ENCODE results near the gene HSPG2.

DNA sequence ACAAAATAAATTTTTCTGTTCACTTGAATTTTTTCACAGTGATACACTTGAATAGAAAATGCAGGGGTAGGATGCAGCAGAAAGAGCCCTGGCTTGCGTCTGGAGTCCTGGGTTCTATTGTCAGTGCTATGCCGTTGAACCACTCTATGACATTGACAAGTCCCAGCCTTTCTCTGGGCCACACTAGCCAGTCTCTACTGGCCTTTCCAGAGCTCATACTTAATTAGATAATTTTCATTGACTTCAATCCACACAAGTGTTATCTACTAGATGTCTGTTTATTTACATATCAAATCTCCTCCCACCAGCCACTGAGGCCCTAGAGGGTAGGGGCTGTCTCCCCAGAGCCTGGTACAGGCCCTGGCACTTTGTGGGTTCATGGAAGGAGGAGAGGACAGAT lies 24.2 kb upstream of the HSPG2 start:
- TF ChIP-seq, protein P1, sequence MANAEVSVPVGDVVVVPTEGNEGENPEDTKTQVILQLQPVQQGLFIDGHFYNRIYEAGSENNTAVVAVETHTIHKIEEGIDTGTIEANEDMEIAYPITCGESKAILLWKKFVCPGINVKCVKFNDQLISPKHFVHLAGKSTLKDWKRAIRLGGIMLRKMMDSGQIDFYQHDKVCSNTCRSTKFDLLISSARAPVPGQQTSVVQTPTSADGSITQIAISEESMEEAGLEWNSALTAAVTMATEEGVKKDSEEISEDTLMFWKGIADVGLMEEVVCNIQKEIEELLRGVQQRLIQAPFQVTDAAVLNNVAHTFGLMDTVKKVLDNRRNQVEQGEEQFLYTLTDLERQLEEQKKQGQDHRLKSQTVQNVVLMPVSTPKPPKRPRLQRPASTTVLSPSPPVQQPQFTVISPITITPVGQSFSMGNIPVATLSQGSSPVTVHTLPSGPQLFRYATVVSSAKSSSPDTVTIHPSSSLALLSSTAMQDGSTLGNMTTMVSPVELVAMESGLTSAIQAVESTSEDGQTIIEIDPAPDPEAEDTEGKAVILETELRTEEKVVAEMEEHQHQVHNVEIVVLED (CRISPR knock-in tag; IDR thresholded peaks at IDR 0.05): no peak
- TF ChIP-seq, protein P2, sequence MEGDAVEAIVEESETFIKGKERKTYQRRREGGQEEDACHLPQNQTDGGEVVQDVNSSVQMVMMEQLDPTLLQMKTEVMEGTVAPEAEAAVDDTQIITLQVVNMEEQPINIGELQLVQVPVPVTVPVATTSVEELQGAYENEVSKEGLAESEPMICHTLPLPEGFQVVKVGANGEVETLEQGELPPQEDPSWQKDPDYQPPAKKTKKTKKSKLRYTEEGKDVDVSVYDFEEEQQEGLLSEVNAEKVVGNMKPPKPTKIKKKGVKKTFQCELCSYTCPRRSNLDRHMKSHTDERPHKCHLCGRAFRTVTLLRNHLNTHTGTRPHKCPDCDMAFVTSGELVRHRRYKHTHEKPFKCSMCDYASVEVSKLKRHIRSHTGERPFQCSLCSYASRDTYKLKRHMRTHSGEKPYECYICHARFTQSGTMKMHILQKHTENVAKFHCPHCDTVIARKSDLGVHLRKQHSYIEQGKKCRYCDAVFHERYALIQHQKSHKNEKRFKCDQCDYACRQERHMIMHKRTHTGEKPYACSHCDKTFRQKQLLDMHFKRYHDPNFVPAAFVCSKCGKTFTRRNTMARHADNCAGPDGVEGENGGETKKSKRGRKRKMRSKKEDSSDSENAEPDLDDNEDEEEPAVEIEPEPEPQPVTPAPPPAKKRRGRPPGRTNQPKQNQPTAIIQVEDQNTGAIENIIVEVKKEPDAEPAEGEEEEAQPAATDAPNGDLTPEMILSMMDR (IDR thresholded peaks at IDR 0.05 in 2 of 3, conservative IDR thresholded peaks at IDR 0.05 in 1 of 3; ENCODE audit: insufficient read depth in 2 of 3, low read depth in 1 of 3, low read length in 3 of 3): no peak
- no peak for TF ChIP-seq ETS2 (tag; IDR thresholded peaks at IDR 0.05; ENCODE audit: borderline replicate concordance, poor library complexity, severe bottlenecking)
- TF ChIP-seq POLR2A (conservative IDR thresholded peaks at IDR 0.05): no peak
- no peak for TF ChIP-seq ZNF217 (CRISPR knock-in tag; IDR thresholded peaks at IDR 0.05)
